NCI-H2227 treated with DMSO at 0.1 percent for 48 hours (cell line): Measurements from ENCODE around the gene GNAQ.
"Not testable (repeated sequence)": the region's sequence is repeated elsewhere in the genome, so short reads cannot be mapped to it uniquely, and the experiment has no call there.

Experiments
- DNase-seq: peaks from one replicate; lab custom pipeline; 2025; lab: John Stamatoyannopoulos, UW

GNAQ gene

DNA sequence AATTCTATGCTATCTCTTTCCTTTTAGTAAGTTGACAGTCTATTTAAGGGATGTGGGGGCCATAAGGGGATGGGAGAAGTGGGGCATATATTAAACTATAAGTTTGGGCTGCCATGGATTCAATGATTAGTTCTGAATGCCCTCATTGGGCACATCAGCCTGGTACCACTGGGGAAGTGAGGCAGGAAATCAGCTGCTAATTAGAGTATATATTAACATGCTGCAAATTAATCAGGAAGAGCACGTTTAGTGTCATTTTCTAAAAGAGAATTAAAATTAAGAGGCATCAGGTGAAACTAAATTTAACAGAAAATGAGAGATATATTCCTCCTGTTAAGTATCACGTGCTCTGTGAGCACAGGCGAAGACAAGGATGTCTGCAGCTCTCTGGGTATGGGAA lies 260.4 kb downstream of the GNAQ start:
- no peak for DNase-seq

DNA sequence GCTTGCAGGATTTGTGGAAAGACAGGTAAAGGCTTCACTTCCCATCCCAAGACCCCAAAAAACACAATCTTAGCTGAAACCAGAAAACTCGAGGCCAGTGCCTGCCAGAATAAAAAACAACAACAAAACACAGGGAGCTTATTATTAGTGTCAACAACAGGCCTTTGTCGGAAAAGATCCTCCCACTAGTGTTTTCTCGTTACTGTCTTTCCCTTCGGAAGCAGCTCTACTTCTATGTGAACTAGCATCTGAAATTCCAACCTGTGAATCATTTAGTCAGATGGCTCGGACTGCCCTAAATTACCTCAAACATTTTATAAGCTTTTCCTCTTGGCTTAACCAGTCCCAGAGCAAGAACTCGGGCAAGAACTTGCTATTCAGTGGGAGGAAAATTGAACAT lies 261.3 kb downstream of the GNAQ start:
- no peak for DNase-seq

DNA sequence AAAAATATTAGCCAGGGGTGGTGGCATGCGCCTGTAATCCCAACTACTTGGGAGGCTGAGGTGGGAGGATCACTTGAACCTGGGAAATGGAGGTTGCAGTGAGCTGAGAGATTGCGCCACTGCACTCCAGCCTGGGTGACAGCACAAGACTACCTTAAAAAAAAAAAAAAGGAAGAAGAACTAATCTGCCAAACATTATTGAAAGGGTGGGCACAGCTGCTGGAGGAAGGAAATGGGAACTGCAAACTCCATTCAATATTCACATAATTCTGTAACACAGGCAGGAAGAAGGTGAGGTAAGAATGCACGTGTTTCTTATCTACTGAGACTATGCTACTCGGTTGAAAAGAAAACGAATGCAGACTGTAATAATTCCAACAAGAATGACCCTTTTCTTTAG lies 262.4 kb downstream of the GNAQ start:
- no peak for DNase-seq

DNA sequence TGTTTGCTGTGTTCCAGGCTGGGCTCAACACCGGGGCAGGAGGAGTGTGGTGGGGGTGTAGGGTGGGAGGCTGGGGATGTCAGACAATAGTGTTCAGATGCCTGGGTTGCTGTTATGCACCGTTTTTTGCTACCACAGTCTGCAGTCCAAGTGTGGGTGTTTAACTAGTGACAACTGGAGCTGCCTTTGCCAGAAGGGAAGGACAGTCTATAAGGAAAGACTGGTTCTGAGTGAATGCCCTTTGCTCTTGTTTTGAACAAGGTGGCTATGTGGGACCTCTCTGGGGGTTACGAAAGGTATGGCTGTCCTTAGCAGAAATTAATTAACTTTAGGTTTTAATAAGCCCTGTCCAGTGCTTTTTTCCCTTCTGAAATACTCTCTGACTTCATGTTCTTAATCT lies 265.0 kb downstream of the GNAQ start:
- no peak for DNase-seq

DNA sequence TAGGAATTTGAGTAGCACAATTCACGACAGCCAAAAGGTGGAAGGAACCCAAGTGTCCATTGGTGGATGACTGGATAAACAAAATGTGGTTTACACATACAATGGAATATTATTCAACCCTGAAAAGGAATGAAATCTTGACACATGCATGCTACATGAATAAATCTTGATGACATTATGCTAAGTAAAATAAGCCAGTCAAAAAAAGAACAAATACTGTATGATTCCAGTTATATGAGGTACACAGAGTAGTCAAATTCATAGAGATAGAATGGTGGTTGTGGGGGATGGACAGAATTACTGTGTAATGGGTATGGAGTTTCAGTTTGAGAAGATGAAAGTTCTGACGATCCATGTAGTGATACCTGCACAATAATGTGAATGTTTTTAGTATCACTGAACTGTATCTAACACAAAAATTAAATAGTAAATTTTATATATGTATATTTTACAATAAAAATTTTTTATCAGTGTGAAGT lies 265.8 kb downstream of the GNAQ start:
- DNase-seq = no peak

DNA sequence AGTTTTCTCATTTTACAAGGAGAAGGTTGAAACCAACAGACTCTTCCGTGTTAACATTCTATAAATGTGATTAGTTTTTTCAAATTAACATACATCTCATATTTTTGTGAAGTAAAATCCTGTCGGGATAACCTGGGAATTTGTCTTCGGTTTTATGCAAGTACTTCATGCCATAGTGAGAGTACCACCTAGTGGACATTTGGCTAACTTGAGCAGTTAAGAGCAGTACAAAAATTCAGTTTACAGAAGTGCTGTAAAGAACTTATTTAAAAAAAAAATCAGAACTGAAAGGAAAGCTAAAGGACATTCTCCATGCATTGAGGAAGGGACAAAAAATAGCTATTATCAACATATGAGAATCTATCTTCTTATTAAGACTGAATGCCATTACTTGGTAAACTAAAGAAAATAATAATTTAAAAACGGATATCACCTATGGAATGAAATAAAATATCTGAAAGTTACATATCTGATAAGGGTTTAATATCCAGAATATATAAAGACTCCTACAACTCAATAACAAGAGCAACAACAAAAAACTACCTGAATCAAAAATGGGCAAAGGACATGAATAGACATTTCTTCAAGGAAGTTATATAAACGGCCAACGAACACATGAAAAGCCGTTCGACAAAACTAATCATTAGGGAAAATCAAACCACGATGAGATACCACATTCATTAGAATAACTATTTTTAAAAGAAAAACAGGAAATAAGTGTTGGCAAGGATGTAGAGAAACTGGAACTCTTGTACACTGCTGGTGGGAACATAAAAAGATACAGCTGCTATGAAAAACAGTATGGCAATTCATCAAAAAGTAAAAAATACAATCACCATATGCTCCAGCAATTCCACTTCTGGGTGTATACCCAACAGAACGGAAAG lies 266.5 kb downstream of the GNAQ start:
- DNase-seq = no peak

DNA sequence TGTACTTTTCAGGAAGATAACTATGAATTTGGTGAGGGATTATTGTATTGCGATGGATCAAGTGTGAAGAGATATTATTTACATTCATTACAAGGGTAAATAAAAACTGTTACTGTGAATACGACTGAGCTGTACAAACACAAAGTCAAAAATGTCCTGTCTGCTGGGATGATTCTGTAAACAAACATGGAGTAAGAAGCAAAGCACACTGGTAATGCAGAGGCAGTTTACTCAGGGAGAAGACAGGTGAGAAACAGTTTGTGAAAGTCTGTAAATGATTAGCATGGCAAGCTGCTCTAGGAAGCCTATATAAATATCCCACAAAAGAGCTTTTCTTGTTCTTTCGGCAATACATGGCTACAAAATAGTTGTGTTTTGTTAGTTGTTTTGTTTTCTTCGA lies 268.0 kb downstream of the GNAQ start:
- DNase-seq = no peak

DNA sequence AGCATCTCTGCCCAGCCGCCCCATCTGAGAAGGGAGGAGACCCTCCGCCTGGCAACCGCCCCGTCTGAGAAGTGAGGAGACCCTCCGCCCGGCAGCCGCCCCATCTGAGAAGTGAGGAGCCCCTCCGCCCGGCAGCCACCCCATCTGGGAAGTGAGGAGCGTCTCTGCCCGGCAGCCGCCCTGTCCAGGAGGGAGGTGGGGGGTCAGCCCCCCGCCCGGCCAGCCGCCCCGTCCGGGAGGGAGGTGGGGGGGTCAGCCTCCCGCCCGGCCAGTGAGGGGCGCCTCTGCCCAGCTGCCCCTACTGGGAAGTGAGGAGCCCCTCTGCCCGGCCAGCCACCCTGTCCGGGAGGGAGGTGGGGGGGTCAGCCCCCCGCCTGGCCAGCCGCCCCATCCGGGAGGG lies 270.7 kb downstream of the GNAQ start:
- DNase-seq = not testable (repeated sequence)

DNA sequence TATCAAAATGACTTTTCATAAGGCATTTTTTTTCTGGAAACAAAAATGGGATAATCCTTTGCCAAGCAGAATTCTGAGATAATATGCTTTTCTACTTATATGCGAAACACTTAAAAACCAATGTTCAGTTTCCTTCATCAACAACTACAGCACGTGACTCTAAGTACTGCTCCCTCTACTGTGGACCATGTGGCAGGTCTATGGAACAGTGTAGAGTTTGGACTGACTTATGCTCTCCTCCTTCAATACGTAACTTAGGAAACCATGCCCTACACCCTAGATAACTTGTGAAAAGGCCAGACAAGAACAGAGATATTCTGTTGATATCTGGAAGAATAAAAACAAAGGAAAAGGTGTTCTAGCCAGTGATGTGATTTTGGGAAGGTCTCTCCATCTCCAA lies 272.2 kb downstream of the GNAQ start:
- DNase-seq = no peak

DNA sequence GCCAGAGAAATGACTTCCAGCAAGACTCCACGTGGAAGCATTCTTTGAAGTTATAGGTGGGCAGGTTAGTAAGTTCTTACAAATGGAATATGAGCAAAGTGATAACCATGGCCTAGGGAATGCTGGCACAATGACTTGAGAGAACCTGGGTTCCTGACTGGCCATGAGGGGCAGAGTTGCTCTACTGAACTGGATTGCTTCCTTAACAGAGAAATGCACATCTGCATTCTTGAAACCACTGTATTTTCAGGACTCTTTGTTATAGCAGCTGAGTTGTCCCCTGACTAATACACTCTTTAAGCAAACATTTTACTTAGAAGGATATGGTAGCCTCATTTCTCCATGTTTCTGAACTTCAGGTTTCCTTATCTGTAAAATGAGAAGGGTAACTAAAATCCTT lies 275.2 kb downstream of the GNAQ start:
- no peak for DNase-seq

DNA sequence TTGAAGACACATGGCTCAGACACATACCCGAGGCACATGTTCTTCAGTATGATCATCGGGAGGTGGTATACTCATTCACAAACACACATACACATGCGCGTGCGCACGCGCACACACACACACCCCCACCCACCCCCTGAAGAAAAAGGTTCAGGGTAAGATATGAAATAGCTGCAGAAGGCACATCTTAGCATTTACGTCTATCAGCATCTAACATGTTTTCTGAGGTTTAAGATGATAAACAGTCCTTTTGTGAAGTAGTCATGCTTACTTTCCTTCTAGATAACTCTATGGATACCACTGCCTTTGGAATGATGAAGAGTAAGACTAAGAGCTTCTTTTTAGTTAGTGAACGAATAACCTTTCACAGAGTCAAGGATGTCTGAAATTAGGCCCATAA lies 278.4 kb downstream of the GNAQ start:
- DNase-seq = no peak

DNA sequence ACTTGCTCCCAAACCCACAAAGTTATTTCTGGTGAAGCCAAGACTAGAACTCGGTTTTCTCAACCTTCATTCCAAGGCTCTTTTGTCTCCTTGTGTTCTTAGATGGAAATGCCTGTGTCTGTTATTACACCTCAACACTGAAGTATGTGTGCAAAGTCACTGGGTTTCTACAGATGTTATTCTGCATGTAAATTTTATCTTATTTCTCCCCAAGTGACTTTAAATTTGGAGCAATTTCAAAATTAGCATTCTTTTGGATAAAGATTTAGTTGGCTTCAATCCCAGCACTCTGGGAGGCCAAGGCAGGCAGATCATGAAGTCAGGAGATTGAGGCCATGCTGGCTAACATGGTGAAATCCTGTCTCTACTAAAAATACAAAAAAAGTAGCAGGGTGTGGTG lies 279.1 kb downstream of the GNAQ start:
- no peak for DNase-seq

DNA sequence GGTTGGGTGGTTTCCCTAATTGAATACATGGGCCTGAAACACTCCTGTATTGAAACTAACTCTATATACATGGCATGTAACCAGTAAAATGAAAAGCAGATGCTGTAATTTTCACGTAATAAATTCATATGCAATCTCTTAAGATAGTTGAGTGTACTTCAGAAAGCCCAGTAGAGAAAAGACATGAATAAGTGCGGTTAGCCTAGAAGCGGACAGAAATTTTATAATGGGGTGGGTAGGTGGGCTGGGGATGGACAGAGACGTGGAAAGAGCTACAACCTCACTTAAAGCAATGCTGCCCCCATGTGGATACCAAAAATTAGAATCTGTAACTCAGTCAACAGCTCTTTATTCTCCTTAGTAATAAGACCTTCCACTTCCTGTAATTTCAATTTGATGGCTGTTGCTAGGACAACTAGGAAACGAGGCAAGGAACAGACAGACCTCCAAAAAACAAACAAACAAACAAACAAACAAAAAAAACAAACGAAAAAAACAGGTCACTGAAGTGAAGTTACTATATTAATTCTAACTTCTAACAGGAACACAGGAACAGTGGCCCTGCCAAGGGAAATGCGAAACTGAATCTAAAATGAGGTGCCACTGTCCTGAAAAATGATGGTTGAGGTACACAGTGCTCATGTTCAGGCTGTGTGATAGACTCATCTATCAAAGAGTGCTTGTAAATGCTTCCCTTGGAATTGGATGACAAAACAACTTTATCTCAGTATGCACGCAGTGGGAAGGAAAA lies 280.1 kb downstream of the GNAQ start:
- peak; percentile 51 for DNase-seq

DNA sequence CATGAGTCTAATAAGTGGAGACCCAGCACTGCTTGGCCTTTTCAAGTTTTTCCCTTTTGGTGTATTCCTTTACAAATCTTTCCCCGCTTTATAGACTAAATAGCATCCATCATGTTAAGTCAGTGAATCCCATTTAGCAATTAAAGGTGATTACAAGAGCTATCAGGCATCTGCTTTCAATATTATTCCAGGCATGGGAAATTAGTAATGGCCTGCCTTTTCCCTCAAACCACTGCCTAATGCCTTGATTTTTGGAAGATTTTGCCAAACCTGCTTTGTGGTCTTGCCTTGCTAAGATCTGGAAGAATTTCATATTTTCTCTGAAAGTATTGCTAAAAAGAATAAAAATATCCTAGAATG lies 280.6 kb downstream of the GNAQ start:
- DNase-seq = no peak

DNA sequence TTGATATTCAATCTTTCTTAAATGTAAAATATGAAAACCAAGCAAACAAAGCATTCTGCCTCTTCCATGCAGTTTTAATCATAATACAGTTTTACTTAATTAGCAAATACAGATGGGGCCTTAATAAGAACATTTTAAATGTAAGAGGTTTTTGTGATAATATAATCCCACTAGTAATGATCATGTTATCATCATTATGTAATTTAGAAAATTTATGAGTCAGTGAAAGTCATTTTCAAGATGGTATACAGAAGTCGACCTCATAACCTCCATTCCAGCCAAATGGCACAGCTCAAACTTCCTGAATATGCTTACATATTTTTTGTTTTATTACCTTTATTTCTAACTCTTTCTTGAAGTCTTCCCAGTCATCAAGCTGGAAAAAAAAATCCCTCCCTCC lies 281.3 kb downstream of the GNAQ start:
- DNase-seq = no peak

DNA sequence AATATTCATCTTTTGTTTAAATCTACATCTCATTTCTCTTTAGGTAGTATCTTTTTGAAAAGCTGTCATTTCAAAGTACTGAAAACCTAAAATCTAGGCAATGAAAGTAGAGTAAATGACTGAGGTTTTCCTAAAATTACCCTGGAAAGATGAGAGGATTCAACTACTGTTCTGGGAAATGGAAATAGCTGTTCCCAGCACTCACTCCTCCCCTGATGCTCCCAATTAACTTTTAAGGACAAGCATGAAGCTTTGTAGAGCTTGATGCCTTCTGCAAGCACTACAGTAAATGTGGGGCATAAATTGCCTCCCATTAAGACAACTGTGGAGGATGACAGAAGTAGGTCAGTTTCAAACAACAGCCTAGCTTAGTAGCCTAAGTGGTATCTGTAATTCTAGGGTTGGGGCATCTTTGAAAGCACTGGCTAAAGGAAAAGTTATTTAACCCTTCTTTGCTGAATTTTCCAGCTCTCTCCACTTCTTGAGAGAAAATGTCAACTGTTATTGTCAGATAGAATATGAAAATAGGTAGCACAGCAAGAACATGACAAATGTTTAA lies 283.3 kb downstream of the GNAQ start:
- DNase-seq = peak; percentile 86

DNA sequence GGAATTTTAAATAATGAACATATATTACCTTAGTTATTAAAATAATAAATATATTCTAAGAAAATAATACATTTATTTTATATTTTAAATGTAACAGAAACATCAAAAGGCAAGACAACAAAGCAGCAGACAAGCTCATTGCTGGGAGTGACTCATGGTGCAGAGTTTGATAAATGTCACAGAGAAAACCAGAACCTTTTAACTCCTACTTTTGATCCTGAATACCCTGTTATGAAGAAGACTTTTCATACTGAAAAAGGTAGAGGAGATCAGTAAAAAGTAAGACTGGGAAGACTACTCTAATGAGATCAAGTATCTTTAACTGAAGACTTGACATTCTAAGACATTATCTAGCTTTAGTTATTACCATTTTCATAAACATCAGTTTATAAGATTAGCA lies 284.4 kb downstream of the GNAQ start:
- no peak for DNase-seq

DNA sequence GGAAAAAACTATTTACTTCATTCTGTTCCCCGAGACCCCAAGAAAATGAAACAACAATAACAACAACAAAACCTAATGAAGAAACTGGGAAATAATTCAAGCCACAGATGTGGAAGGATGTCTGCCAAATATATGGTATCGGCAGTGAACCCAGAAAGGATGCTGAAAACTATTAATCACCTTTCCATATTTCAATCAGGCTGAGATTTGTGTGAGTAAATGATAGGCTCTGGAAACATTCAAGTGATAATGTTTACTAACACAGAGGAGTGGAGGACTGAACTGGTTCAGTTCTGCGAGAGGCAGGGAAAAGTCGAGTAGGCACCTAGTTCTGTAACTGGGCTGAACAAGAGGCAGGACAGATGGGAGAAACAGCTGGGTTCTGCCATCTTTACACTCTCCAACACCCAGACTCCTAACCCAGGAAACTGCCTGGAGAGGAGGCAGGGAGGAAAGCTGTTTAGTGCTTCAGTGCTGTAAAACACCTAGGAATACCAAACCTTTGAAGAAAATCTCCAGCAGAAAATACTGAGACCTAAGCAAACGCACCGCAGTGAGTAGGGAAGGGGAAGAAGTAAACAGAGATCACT lies 286.7 kb downstream of the GNAQ start:
- DNase-seq = peak; percentile 11

DNA sequence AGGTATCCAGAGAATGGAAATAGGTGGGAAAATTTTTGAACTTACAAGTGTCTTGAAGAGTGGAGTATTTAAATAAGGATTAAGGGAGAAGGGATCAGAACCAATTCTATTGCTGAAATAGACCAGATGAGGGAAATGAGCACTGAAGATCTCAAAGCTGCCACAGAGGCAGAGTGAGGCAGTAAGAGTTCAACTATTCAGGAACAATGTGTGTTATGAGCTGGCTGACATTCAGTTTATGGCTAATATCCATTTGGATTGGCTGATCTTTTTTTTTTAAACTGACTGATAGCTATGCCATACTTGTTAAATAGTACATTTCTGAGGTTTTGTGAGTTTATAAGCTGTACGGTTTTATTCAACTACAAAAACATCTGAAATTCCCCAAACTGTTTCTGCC lies 288.2 kb downstream of the GNAQ start:
- no peak for DNase-seq

DNA sequence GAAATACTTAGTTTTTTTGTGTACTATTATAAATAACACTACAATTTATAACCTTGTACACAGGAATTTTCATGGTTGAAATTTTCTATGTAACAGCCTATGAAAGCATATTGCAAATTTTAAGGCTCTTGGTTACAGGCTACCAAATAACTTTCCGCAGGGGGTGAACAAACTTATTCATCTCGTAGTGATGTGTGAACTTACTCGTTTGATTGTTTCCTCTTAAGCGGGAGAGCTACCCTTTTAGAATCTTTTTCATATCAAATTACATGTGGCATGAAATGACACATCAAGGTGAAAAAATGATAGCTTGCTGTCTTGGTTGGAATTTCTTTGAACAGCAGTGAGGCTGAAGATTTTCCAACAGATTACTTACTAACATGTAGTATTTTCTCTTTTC lies 292.7 kb downstream of the GNAQ start:
- DNase-seq = no peak

DNA sequence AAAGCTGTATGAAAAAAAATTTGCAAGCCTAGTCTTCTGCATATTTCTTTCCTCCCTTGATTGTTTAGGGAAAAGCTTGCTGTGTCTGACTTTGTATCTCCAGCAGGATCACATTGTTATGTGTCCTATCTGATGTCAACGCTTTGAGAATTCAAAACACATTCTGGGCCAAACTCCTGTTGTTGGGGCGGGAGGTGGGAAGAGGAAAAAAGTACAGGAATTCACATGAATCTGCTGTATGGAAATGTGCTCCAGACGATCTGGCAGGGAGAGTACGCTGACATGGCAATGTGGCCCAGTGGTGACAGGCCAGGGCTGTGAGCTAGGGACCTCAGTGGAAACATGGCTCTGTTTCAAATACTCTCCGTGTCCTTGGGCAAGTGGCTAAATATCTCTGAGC lies 296.1 kb downstream of the GNAQ start:
- DNase-seq = no peak

DNA sequence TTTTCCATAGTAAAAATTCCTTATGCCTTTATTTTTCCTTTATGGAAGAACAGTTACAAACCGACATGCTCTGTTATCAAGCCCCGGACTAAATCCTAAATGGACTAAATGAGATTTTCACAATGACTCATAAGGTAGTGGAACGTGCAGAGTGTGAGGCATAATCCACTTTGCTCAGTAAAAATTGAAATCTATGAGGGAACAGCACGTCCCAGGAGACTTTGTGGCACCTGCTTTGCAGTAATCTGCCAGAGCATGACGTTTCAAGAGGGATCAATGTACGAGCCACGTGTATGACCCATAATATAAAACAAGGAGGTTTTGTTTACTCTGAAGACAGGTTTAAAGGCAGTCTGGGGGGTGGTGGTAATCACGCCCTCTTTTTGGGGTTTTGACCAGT lies 299.7 kb downstream of the GNAQ start:
- no peak for DNase-seq
